Stimulated activated CD4-positive, alpha-beta T cell treated with anti-CD3 and anti-CD28 coated beads, Interleukin-4, amount 100 ng/mL, for 1 hour (primary cell): ENCODE measurements around the gene NUAK1.

ENCODE experiments used
- DNase-seq: peaks from one replicate; pipeline ENCODE4 v3.0.0-alpha.2; 2020

NUAK1 gene

GRCh38 chr12:106108185-106108835, 30.4 kb downstream of the NUAK1 start:
- no peak for DNase-seq

GRCh38 chr12:106107566-106107965, 31.2 kb downstream of the NUAK1 start:
- no peak for DNase-seq

GRCh38 chr12:106106892-106107291, 31.9 kb downstream of the NUAK1 start:
- DNase-seq = no peak

- no peak for DNase-seq
Observed at GRCh38 chr12:106106061-106106566, 32.6 kb downstream of the NUAK1 start.

- DNase-seq = no peak
Observed at GRCh38 chr12:106101803-106102202, 37.0 kb downstream of the NUAK1 start.

GRCh38 chr12:106098691-106099200, 40.0 kb downstream of the NUAK1 start:
- DNase-seq = no peak

- DNase-seq = no peak
Observed at GRCh38 chr12:106097011-106097410, 41.7 kb downstream of the NUAK1 start.

GRCh38 chr12:106096376-106096775, 42.4 kb downstream of the NUAK1 start:
- no peak for DNase-seq

- DNase-seq = no peak
Observed at GRCh38 chr12:106094304-106094703, 44.5 kb downstream of the NUAK1 start.

GRCh38 chr12:106093246-106093645, 45.5 kb downstream of the NUAK1 start:
- no peak for DNase-seq

GRCh38 chr12:106091446-106091820, 47.3 kb downstream of the NUAK1 start:
- no peak for DNase-seq

GRCh38 chr12:106090591-106091445, 47.9 kb downstream of the NUAK1 start:
- DNase-seq = no peak

- DNase-seq = no peak
Observed at GRCh38 chr12:106089935-106090334, 48.8 kb downstream of the NUAK1 start.

GRCh38 chr12:106088811-106089485, 49.8 kb downstream of the NUAK1 start:
- no peak for DNase-seq

GRCh38 chr12:106088246-106088808, 50.4 kb downstream of the NUAK1 start:
- no peak for DNase-seq

- DNase-seq = no peak
Observed at GRCh38 chr12:106086696-106087095, 52.1 kb downstream of the NUAK1 start.

GRCh38 chr12:106085213-106085612, 53.5 kb downstream of the NUAK1 start:
- no peak for DNase-seq

GRCh38 chr12:106084759-106085158, 54.0 kb downstream of the NUAK1 start:
- no peak for DNase-seq

- no peak for DNase-seq
Observed at GRCh38 chr12:106084014-106084671, 54.6 kb downstream of the NUAK1 start.

- no peak for DNase-seq
Observed at GRCh38 chr12:106082216-106083175, 56.3 kb downstream of the NUAK1 start.

- no peak for DNase-seq
Observed at GRCh38 chr12:106081606-106082005, 57.1 kb downstream of the NUAK1 start.
